GM12872 (cell line): ENCODE results near the gene COL16A1.

ENCODE experiments used
- CTCF ChIP-seq: IDR thresholded peaks from 3 replicates; pipeline ENCODE4 v1.5.1; 2011; ENCODE audit warnings: low read depth, mild to moderate bottlenecking, low read length, moderate library complexity; ENCODE audit not compliant: insufficient read depth

COL16A1 gene

DNA sequence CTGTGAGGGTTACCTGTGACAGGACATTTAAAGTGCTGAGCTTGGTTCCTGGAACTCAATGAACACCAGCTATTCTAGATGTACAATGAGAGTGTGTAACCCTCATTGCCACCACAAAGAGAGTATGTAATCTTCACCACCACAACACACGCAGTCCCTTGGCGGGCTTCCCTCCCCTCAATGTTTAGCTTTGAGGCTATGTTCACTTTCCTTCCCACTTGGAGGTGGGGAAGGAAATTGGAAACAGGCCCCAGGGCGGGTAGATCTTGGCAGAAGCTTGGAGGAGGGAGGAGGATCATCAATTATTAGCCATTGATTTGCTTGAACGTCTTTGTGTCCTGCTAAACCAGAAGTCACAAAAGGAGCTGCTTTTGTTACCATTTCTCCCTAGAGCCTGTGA is 8.3 kb upstream of the COL16A1 start:
- no peak for TF ChIP-seq CTCF

- no peak for TF ChIP-seq CTCF
Observed at GRCh38 chr1:31708324-31708723, 4.5 kb upstream of the COL16A1 start.

GRCh38 chr1:31707711-31708110 is 3.9 kb upstream of the COL16A1 start:
- TF ChIP-seq CTCF = peak; percentile 33; the same call in 2 of the 3 replicates

GRCh38 chr1:31706384-31707058 is 2.7 kb upstream of the COL16A1 start:
- TF ChIP-seq CTCF = no peak

- TF ChIP-seq CTCF = peak; percentile 43; the same call in 2 of the 3 replicates
Observed at GRCh38 chr1:31705080-31705866, 1.5 kb upstream of the COL16A1 start.

DNA sequence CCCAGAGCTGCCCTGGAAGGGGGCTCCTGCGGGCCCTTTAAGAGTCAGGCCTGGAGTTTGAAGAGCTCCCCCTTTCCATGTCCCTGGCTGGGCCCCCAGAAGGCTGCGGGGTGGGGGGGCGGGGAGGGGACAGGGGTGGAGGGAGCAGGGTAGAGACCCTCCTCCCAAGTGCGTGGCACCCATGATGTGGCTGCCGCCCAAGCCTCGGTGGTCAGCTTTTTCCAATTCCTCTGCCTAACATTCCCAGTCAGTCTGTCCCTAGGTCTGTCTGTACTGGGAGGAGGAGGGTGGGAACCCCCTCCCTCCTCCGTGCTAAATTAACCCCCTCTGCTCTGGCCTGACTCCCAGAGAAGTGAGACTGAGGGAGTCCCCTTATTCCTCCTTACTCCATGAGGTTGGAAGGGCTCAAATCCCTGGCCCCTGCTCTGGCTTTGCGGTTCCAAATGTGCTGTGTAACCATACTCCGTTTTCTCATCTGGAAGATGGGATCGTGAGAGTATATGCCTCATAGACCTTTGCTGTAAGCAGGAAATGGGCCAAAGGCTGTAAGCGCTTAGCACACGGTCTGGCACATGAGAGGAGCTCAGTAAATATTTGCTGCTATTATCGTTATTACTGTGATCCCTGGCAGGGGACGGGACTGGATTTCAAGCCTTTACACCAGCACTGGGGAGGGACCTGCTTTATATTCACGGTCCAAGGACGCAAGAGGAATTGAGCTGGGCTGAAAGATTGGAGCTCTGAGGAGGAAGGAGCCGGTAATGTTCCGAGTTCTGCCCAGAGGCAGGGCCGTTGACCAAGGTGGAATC is 658 bp upstream of the COL16A1 start:
- TF ChIP-seq CTCF = no peak

GRCh38 chr1:31702836-31703404 is 897 bp downstream of the COL16A1 start:
- no peak for TF ChIP-seq CTCF
